B cell (primary cell): ENCODE data around the gene TMEM250.

Experiments used
- EZH2 ChIP-seq: IDR thresholded peaks from 2 replicates; pipeline ENCODE4 v1.6.1; 2012; ENCODE audit warnings: borderline replicate concordance, low read depth, mild to moderate bottlenecking, moderate library complexity, low read length; ENCODE audit not compliant: insufficient read depth, poor library complexity, severe bottlenecking
- TF ChIP-seq, protein P1 (sequence below): fragments of 200-600 bp; IDR thresholded peaks from one replicate; pipeline ENCODE4 v1.8.0; 2022; ENCODE audit warnings: antibody characterized with exemption, mild to moderate bottlenecking

DNA sequence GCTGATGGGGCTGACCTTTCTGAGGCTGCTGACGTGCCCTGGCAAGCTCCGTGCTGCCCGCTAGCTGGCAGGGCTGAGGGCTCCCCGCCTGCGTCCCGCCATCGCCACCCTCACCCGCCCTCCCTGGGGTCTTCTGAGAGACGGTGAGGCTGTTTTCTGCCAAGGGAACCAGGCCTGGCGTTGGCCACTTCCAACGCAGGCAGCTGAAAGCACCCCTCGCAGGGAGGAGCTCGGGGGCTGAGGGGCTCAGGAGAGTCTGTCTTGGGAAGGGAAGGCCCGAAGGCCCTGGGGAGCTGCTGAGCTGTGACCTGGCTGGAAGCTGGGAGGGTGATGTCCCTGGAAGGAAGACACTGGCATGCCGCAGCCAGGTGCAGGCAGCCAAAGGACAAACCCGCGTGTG, 9.8 kb upstream of the TMEM250 start:
- TF ChIP-seq, protein P1, sequence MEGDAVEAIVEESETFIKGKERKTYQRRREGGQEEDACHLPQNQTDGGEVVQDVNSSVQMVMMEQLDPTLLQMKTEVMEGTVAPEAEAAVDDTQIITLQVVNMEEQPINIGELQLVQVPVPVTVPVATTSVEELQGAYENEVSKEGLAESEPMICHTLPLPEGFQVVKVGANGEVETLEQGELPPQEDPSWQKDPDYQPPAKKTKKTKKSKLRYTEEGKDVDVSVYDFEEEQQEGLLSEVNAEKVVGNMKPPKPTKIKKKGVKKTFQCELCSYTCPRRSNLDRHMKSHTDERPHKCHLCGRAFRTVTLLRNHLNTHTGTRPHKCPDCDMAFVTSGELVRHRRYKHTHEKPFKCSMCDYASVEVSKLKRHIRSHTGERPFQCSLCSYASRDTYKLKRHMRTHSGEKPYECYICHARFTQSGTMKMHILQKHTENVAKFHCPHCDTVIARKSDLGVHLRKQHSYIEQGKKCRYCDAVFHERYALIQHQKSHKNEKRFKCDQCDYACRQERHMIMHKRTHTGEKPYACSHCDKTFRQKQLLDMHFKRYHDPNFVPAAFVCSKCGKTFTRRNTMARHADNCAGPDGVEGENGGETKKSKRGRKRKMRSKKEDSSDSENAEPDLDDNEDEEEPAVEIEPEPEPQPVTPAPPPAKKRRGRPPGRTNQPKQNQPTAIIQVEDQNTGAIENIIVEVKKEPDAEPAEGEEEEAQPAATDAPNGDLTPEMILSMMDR, result no peak
- no peak for TF ChIP-seq EZH2
